GM23248 (cell line): ENCODE measurements around the gene PRDM16. TPM values are rescaled to one million over a fixed set of nuclear protein-coding genes. Genes with fewer than 3 reads are reported as not detected.

Experiments used
- DNase-seq: peaks from one replicate; pipeline ENCODE4 v3.0.0-alpha.2; 2015
- H2AFZ ChIP-seq: fragments of 200-600 bp; sonication (generic); 2 replicates; pipeline ENCODE4 v1.6.1; 2016; ENCODE audit warnings: antibody characterized with exemption
- H3F3A ChIP-seq: fragments of 200-600 bp; sonication (generic); 2 replicates; pipeline ENCODE4 v1.6.1; 2016; ENCODE audit warnings: mild to moderate bottlenecking, antibody characterized with exemption, mixed run types; ENCODE audit not compliant: insufficient read depth
- H3K27ac ChIP-seq: fragments of 200-600 bp; sonication (generic); 2 replicates; pipeline ENCODE4 v1.5.1; 2016; ENCODE audit warnings: mild to moderate bottlenecking
- H3K27me3 ChIP-seq: fragments of 200-600 bp; sonication (generic); replicated peaks from 2 replicates; pipeline ENCODE4 v1.6.1; 2016; ENCODE audit warnings: mild to moderate bottlenecking; ENCODE audit not compliant: insufficient read depth
- H3K36me3 ChIP-seq: fragments of 200-600 bp; sonication (generic); 2 replicates; pipeline ENCODE4 v1.6.1; 2016; ENCODE audit warnings: low read depth, mild to moderate bottlenecking
- H3K4me1 ChIP-seq: fragments of 200-600 bp; sonication (generic); 2 replicates; pipeline ENCODE4 v1.6.1; 2016; ENCODE audit warnings: mild to moderate bottlenecking; ENCODE audit not compliant: insufficient read depth
- H3K4me2 ChIP-seq: fragments of 200-600 bp; sonication (generic); one replicate; pipeline ENCODE4 v1.6.1; 2016; ENCODE audit warnings: mild to moderate bottlenecking; ENCODE audit not compliant: unreplicated experiment
- H3K4me3 ChIP-seq: fragments of 200-600 bp; sonication (generic); 2 replicates; pipeline ENCODE4 v1.5.1; 2016; ENCODE audit warnings: mild to moderate bottlenecking
- H3K79me2 ChIP-seq: fragments of 200-600 bp; sonication (generic); 2 replicates; pipeline ENCODE4 v1.6.1; 2016; ENCODE audit warnings: mild to moderate bottlenecking; ENCODE audit not compliant: insufficient read depth
- H3K9ac ChIP-seq: fragments of 200-600 bp; sonication (generic); 2 replicates; pipeline ENCODE4 v1.6.1; 2016; ENCODE audit warnings: mild to moderate bottlenecking
- H3K9me2 ChIP-seq: fragments of 200-600 bp; sonication (generic); 2 replicates; pipeline ENCODE4 v1.6.1; 2016; ENCODE audit warnings: mixed run types, mild to moderate bottlenecking, moderate library complexity; ENCODE audit not compliant: insufficient read depth
- H3K9me3 ChIP-seq: fragments of 200-600 bp; sonication (generic); one replicate; pipeline ENCODE4 v1.6.1; 2017; ENCODE audit warnings: low read depth
- H4K20me1 ChIP-seq: fragments of 200-600 bp; sonication (generic); 2 replicates; pipeline ENCODE4 v1.6.0; 2016; ENCODE audit not compliant: insufficient read depth
- EZH2 ChIP-seq: fragments of 200-600 bp; sonication (generic); IDR thresholded peaks from 2 replicates; pipeline ENCODE4 v1.6.1; 2018; ENCODE audit warnings: antibody characterized with exemption, mild to moderate bottlenecking; ENCODE audit not compliant: insufficient read depth, poor library complexity, severe bottlenecking
- EZH2phosphoT487 ChIP-seq: fragments of 200-600 bp; sonication (generic); IDR thresholded peaks from 2 replicates; pipeline ENCODE4 v1.6.1; 2018; ENCODE audit warnings: antibody characterized with exemption, moderate library complexity, mild to moderate bottlenecking, low read depth; ENCODE audit not compliant: insufficient read depth
- WGBS, 2 experiments: methylation state at CpG; one replicate each; pipeline ENCODE4 v1.1.6; 2015 to 2017; ENCODE audit warnings: low lambda C conversion rate in 2 of 2, low coverage in 1 of 2; ENCODE audit errors: missing lambda C conversion rate in 2 of 2; 5-methylcytosine and 5-hydroxymethylcytosine counted together
- in situ Hi-C: fragments of 300-500 bp; cut with MboI; formaldehyde crosslinking; loops from 2 replicates; pipeline ENCODE4 v1.15.0; 2020
- polyA plus RNA-seq: library from polyadenylated mRNA; unstranded; fragments of >200 nt; fragmentation: Nextera tagmentation; extraction: Ambion mirVana; gene quantifications from 2 replicates; pipeline ENCODE4 v1.2.1, GENCODE V29; 2016
- total RNA-seq: library from RNA; depleted of rRNA; stranded (reverse); fragments of >200 nt; shearing (Covaris generic); gene quantifications from 2 replicates; pipeline ENCODE4 v1.2.3, GENCODE V29; 2014

PRDM16 gene
- total and polyA plus RNA-seq, 2 experiments from 2014 or later, result 0.18 TPM; not detected in 1

- in situ Hi-C loops, result no loop called here
These were observed 76.7 kb downstream of the PRDM16 start for GRCh38 chr1:3145532-3146325.

GRCh38 chr1:3146458-3146857, 77.5 kb downstream of the PRDM16 start:
- Histone ChIP-seq H3K79me2 (no peaks in the 10 kb centered on the region), H4K20me1 (no peaks in the 10 kb centered on the region), H3K27ac (no peak overlapping the region), H3K4me2 (no peak overlapping the region), H3K9ac (no peak overlapping the region), H3K27me3 (peaks cover 27% of the 10 kb centered on the region), H3K9me2 (no peaks in the 10 kb centered on the region), H2AFZ (no peak overlapping the region), H3K4me3 (no peak overlapping the region), H3K9me3 (no peaks in the 10 kb centered on the region), H3K36me3 (no peaks in the 10 kb centered on the region), H3K4me1 (no peaks in the 10 kb centered on the region), H3F3A (no peaks in the 10 kb centered on the region)
- 65 to 74% methylated on average over 10 to 14 of the region's 14 CpGs for WGBS, 2 experiments
- TF ChIP-seq EZH2phosphoT487 (no peak), EZH2 (no peak)
- in situ Hi-C loops, result no loop called here
- DNase-seq, result no peak

More at GRCh38 chr1:3145532-3146325, 76.7 kb downstream of the PRDM16 start:
- no peaks in the 10 kb centered on the region for H3K4me1 ChIP-seq
- H3K4me2 ChIP-seq, result no peak overlapping the region
- peaks cover 34% of the 10 kb centered on the region for H3K27me3 ChIP-seq
- H3K36me3 ChIP-seq, result no peaks in the 10 kb centered on the region
- no peak for DNase-seq
- 15% methylated on average over 30 to 37 of the region's 39 CpGs for WGBS, 2 experiments
- no peaks in the 10 kb centered on the region for H3K9me2 ChIP-seq
- no peak overlapping the region for H2AFZ ChIP-seq
- H3K9ac ChIP-seq, result no peak overlapping the region
- no peak overlapping the region for H3K4me3 ChIP-seq
- TF ChIP-seq EZH2phosphoT487, result no peak
- H3K79me2 ChIP-seq, result no peaks in the 10 kb centered on the region
- H4K20me1 ChIP-seq, result no peaks in the 10 kb centered on the region
- H3K27ac ChIP-seq, result no peak overlapping the region
- H3F3A ChIP-seq, result no peaks in the 10 kb centered on the region
- H3K9me3 ChIP-seq, result no peaks in the 10 kb centered on the region

DNA sequence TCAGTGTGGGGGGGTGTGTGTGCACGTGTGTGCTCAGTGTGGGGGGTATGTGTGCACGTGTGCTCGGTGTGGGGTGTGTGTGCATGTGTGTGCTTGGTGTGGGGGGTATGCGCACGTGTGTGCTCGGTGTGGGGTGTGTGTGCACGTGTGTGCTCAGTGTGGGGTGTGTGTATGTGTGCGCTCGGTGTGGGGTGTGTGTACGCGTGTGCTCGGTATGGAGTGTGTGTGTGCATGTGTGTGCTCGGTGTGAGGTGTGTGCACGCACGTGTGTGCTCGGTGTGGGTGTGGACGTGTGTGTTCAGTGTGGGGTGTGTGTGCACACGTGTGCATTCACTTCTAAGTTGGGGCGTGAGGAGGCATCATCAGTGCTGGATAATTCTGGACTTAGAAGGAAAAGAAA, 77.9 kb downstream of the PRDM16 start:
- H3K9ac ChIP-seq, result no peak overlapping the region
- no peaks in the 10 kb centered on the region for H3K36me3 ChIP-seq
- no peaks in the 10 kb centered on the region for H3K9me3 ChIP-seq
- no peaks in the 10 kb centered on the region for H4K20me1 ChIP-seq
- H3K9me2 ChIP-seq, result no peaks in the 10 kb centered on the region
- no peak overlapping the region for H3K4me3 ChIP-seq
- in situ Hi-C loops, result no loop called here
- no peak overlapping the region for H3K27ac ChIP-seq
- H3K4me2 ChIP-seq, result no peak overlapping the region
- no peaks in the 10 kb centered on the region for H3F3A ChIP-seq
- no peak for DNase-seq
- H2AFZ ChIP-seq, result no peak overlapping the region
- TF ChIP-seq EZH2phosphoT487 (no peak), EZH2 (no peak)
- H3K79me2 ChIP-seq, result no peaks in the 10 kb centered on the region
- 80% methylated on average over 8 to 19 of the region's 19 CpGs for WGBS, 2 experiments
- no peaks in the 10 kb centered on the region for H3K4me1 ChIP-seq
- H3K27me3 ChIP-seq, result peaks cover 22% of the 10 kb centered on the region

- Histone ChIP-seq H2AFZ (no peak overlapping the region), H3K36me3 (no peaks in the 10 kb centered on the region), H3F3A (no peaks in the 10 kb centered on the region), H4K20me1 (no peaks in the 10 kb centered on the region), H3K9ac (no peak overlapping the region), H3K4me2 (no peak overlapping the region), H3K4me1 (no peaks in the 10 kb centered on the region), H3K4me3 (no peak overlapping the region), H3K79me2 (no peaks in the 10 kb centered on the region), H3K27me3 (peaks cover 9% of the 10 kb centered on the region; the same call in 1 of the 2 replicates), H3K9me3 (no peaks in the 10 kb centered on the region), H3K9me2 (no peaks in the 10 kb centered on the region), H3K27ac (no peak overlapping the region)
- in situ Hi-C loops, result no loop called here
- no peak for DNase-seq
- WGBS, 2 experiments, result 27 to 36% methylated on average over 6 of the region's 6 CpGs
- TF ChIP-seq EZH2phosphoT487 (no peak), EZH2 (no peak)
These were observed 79.2 kb downstream of the PRDM16 start for GRCh38 chr1:3148171-3148570.
